RCC 7860 (cell line): ENCODE data around the gene SYT6.
A peak's percentile ranks its signal among the peaks of the same experiment; 100 is the strongest.

Experiments used
- DNase-seq: peaks from one replicate; pipeline ENCODE4 v3.0.0-alpha.2; 2015; ENCODE audit warnings: low spot score
- FAIRE-seq: peaks from 2 replicates; lab custom pipeline; 2012; peaks lifted over from hg19 to GRCh38; lab: Jason Lieb, UNC

Gene SYT6

GRCh38 chr1:114153261-114154145 is at the start of gene SYT6:
TSS of gene SYT6 (minus strand) at chr1:114153869. CDS start at chr1:114153772, 97 bp downstream.
- DNase-seq (no peak), FAIRE-seq (no peak)

- DNase-seq (no peak), FAIRE-seq (no peak)
Measured at GRCh38 chr1:114201486-114201885, 47.8 kb upstream of the SYT6 start.

- DNase-seq: no peak
- no peak for FAIRE-seq
Measured at GRCh38 chr1:114199017-114199594, 45.4 kb upstream of the SYT6 start.

- no peak for FAIRE-seq
- DNase-seq: no peak
Measured at GRCh38 chr1:114196992-114197907, 43.6 kb upstream of the SYT6 start.

- DNase-seq (no peak), FAIRE-seq (no peak)
Measured at GRCh38 chr1:114195819-114196218, 42.1 kb upstream of the SYT6 start.

GRCh38 chr1:114192328-114192727 is 38.7 kb upstream of the SYT6 start:
- FAIRE-seq (no peak), DNase-seq (no peak)

- FAIRE-seq: no peak
- DNase-seq: no peak
Measured at GRCh38 chr1:114189398-114189797, 35.7 kb upstream of the SYT6 start.

- no peak for DNase-seq
- no peak for FAIRE-seq
Measured at GRCh38 chr1:114181356-114181755, 27.7 kb upstream of the SYT6 start.

GRCh38 chr1:114180742-114181141 is 27.1 kb upstream of the SYT6 start:
- DNase-seq (no peak), FAIRE-seq (no peak)

GRCh38 chr1:114178936-114179335 is 25.3 kb upstream of the SYT6 start:
- DNase-seq (peak; percentile 16), FAIRE-seq (peak; percentile 42)

GRCh38 chr1:114177282-114177681 is 23.6 kb upstream of the SYT6 start:
- DNase-seq: no peak
- no peak for FAIRE-seq

- no peak for FAIRE-seq
- DNase-seq: no peak
Measured at GRCh38 chr1:114176366-114176765, 22.7 kb upstream of the SYT6 start.

GRCh38 chr1:114173680-114174079 is 20.0 kb upstream of the SYT6 start:
- DNase-seq (no peak), FAIRE-seq (no peak)

GRCh38 chr1:114169509-114169908 is 15.8 kb upstream of the SYT6 start:
- no peak for FAIRE-seq
- no peak for DNase-seq

- FAIRE-seq: no peak
- DNase-seq: no peak
Measured at GRCh38 chr1:114167226-114167625, 13.6 kb upstream of the SYT6 start.

- no peak for DNase-seq
- no peak for FAIRE-seq
Measured at GRCh38 chr1:114164840-114165543, 11.3 kb upstream of the SYT6 start.

GRCh38 chr1:114159941-114160340 is 6.3 kb upstream of the SYT6 start:
- DNase-seq: no peak
- no peak for FAIRE-seq

- FAIRE-seq (no peak), DNase-seq (no peak)
Measured at GRCh38 chr1:114157275-114157660, 3.6 kb upstream of the SYT6 start.

GRCh38 chr1:114156538-114157274 is 3.0 kb upstream of the SYT6 start:
- DNase-seq (no peak), FAIRE-seq (no peak)

GRCh38 chr1:114155706-114156105 is 2.0 kb upstream of the SYT6 start:
- DNase-seq (no peak), FAIRE-seq (no peak)
